AG09319 (cell line): ENCODE data around the gene PEX13.

Experiments
- DNase-seq: peaks from one replicate; pipeline ENCODE4 v3.0.0-alpha.2; 2010; ENCODE audit warnings: low read depth; ENCODE audit errors: extremely low read depth
- TF ChIP-seq, protein P1 (sequence below): IDR thresholded peaks from 2 replicates; pipeline ENCODE4 v1.5.1; 2011; ENCODE audit warnings: low read depth, mild to moderate bottlenecking, inconsistent platforms, low read length, moderate library complexity

Gene PEX13

DNA sequence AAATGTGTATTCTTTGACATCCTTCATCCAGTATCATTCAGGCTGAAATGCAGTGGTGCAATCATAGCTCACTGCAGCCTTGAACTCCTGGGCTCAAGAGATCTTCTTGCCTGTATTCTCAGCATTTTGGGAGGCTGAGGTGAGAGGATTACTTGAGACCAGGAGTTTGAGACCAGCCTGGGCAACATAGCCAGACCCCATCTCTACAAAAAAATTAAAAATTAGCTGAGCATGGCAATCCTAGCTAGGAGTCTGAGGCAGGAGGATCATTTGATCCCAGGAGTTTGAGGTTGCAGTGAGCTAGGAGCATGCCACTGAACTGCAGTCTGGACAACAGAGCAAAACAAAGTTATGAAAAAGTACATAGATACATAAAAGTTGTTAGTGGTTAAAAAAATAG lies 72.3 kb downstream of the PEX13 start:
- no peak for DNase-seq
- TF ChIP-seq, protein P1, sequence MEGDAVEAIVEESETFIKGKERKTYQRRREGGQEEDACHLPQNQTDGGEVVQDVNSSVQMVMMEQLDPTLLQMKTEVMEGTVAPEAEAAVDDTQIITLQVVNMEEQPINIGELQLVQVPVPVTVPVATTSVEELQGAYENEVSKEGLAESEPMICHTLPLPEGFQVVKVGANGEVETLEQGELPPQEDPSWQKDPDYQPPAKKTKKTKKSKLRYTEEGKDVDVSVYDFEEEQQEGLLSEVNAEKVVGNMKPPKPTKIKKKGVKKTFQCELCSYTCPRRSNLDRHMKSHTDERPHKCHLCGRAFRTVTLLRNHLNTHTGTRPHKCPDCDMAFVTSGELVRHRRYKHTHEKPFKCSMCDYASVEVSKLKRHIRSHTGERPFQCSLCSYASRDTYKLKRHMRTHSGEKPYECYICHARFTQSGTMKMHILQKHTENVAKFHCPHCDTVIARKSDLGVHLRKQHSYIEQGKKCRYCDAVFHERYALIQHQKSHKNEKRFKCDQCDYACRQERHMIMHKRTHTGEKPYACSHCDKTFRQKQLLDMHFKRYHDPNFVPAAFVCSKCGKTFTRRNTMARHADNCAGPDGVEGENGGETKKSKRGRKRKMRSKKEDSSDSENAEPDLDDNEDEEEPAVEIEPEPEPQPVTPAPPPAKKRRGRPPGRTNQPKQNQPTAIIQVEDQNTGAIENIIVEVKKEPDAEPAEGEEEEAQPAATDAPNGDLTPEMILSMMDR, result no peak

DNA sequence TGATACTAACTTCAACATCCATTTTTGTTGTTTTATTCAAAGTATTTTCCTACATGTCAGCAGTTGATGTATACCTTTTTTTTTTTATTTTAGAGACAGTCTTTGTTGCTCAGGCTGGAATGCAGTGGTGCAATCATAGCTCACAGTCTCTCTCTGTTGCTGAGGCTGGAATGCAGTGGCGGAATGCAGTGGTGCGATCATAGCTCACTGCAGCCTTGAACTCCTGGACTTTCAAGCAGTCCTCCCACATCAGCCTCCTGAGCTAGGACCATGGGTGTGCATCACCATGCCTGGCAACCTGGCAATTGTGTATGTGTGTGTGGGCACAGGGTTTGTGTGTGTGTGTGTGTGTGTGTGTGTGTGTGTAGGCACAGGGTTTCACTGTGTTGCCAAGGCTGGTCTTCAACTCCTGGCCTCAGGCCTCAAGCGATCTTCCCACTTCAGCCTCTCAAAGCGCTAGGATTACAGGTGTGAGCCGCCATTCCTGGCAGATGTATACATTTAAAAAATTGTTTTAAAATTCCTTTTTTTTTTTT lies 72.9 kb downstream of the PEX13 start:
- TF ChIP-seq, protein P1, result no peak
- no peak for DNase-seq

DNA sequence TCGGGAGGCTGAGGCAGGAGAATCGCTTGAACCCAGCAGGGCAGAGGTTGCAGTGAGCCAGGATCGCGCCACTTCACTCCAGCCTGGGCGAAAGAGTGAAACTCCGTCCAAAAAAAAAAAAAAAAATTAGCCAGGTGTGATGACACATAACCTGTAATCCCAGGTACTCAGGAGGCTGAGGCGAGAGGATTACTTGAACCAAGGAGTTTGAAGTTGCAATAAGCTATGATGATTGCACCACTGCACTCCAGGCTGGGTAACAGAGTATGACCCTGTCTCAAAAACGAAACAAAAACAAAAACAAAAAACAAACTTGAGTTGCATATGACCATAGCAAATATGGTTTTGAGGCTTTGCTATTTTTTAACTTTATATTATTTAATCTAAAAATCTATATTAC lies 74.0 kb downstream of the PEX13 start:
- DNase-seq, result no peak
- TF ChIP-seq, protein P1, result no peak

DNA sequence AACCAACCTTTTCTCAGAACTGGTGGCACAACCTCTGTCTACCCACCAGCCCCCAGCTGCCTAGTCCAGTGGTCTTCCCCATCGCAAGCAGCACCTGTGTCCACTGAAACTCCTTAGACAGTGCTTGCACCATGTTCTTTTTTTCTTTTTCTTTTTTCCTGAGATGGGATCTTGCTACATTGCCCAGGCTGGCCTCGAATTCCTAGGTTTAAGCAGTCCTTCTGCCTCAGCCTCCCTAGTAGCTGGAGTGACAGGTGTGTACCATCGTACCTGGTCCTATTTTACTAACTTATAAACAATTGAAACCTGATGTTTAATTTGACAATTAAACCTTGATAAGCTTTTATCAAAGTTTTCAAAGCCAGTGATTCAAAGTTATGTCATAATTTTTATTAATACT lies 78.9 kb downstream of the PEX13 start:
- DNase-seq, result no peak
- TF ChIP-seq, protein P1, result no peak

DNA sequence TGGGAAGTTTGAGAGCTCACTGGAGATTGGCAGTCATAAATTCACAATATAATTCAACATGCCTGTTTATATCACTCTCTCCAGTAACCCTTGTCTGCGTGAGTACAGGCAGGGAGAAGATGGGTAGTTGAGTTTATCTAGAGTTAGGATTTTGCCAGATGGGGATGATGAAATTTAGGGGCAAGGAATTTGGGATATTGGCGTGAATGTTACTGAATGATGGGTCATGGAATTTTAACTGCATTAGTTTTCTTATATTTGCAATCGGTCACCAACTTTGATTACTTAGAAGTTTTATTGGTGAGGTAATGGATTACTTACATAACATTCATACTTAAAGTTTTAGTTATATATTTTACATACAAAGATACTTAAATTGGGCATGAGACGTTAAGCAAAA lies 83.3 kb downstream of the PEX13 start:
- DNase-seq, result no peak
- TF ChIP-seq, protein P1, result no peak
